Caco-2 (cell line): Measurements from ENCODE around the gene IPO13. TPM values are rescaled to one million over a fixed set of nuclear protein-coding genes. Genes with fewer than 3 reads are reported as not detected.

ENCODE experiments used
- BruUV-seq: library from RNA; stranded (reverse); fragments of 400-500 nt; replicated peaks from 2 replicates; lab custom pipeline; 2021; lab: Mats Ljungman, UMichigan
- CTCF ChIA-PET: fragments of 300-600 bp; sonication (Branson Sonifier 250); formaldehyde crosslinking; loops from one replicate; lab custom pipeline; 2022; ENCODE audit warnings: antibody characterized with exemption; lab: Charles Lee
- POLR2A ChIA-PET: fragments of 300-600 bp; sonication (Branson Sonifier 250); formaldehyde crosslinking; loops from one replicate; lab custom pipeline; 2022; ENCODE audit warnings: antibody characterized with exemption; lab: Charles Lee
- DNase-seq, 2 experiments: peaks; one replicate each; pipeline versions ENCODE4 v3.0.0 to v3.0.0-alpha.2; 2020 to 2022
- H3K27me3 ChIP-seq: replicated peaks from 2 replicates; pipeline ENCODE4 v1.6.0; 2011; ENCODE audit warnings: low read length; ENCODE audit not compliant: control insufficient read depth, insufficient read depth
- H3K36me3 ChIP-seq: 2 replicates; pipeline ENCODE4 v1.5.1; 2011; ENCODE audit warnings: low read length; ENCODE audit not compliant: control insufficient read depth, insufficient read depth
- H3K4me1 ChIP-seq: fragments of 250-450 bp; sonication (Bioruptor Pico); 2 replicates; pipeline ENCODE4 v1.5.1; 2020; ENCODE audit warnings: mild to moderate bottlenecking
- H3K4me3 ChIP-seq: 2 replicates; pipeline ENCODE4 v1.5.1; 2011; ENCODE audit warnings: low read depth, mild to moderate bottlenecking, control low read depth, low read length
- H3K9me3 ChIP-seq: fragments of 250-450 bp; sonication (Bioruptor Pico); 2 replicates; pipeline ENCODE4 v1.5.1; 2020; ENCODE audit warnings: mild to moderate bottlenecking, moderate library complexity
- H3K27ac Mint-ChIP-seq: one replicate; pipeline ENCODE4 v1.8.0; 2022; ENCODE audit warnings: mixed read lengths; ENCODE audit not compliant: unreplicated experiment
- H3K27me3 Mint-ChIP-seq: one replicate; pipeline ENCODE4 v1.8.0; 2022; ENCODE audit warnings: mixed read lengths; ENCODE audit not compliant: insufficient read depth, unreplicated experiment
- H3K36me3 Mint-ChIP-seq: one replicate; pipeline ENCODE4 v1.8.0; 2022; ENCODE audit warnings: mild to moderate bottlenecking, mixed read lengths; ENCODE audit not compliant: insufficient read depth, unreplicated experiment
- H3K4me1 Mint-ChIP-seq: one replicate; pipeline ENCODE4 v1.8.0; 2022; ENCODE audit warnings: low read depth, mixed read lengths; ENCODE audit not compliant: unreplicated experiment
- H3K4me3 Mint-ChIP-seq: one replicate; pipeline ENCODE4 v1.8.0; 2022; ENCODE audit warnings: mild to moderate bottlenecking, moderate library complexity, mixed read lengths; ENCODE audit not compliant: unreplicated experiment
- H3K9me3 Mint-ChIP-seq: one replicate; pipeline ENCODE4 v1.8.0; 2022; ENCODE audit warnings: mixed read lengths; ENCODE audit not compliant: unreplicated experiment
- CTCF ChIP-seq, 2 experiments: fragments of 200-600 bp in 1 of 2; IDR thresholded peaks; 1 replicate in 1 of 2; 2 replicates in 1 of 2; pipeline versions ENCODE4 v1.5.1 to v1.8.0; 2011 to 2022; ENCODE audit warnings: antibody characterized with exemption in 1 of 2, control low read depth in 1 of 2, inconsistent platforms in 1 of 2, low read depth in 1 of 2, low read length in 1 of 2, mild to moderate bottlenecking in 1 of 2, moderate library complexity in 1 of 2; ENCODE audit not compliant: insufficient read depth in 1 of 2, severe bottlenecking in 1 of 2, unreplicated experiment in 1 of 2
- intact Hi-C: fragments of 100-400 bp; cut with micrococcal nuclease; formaldehyde crosslinking; loops from one replicate; pipeline ENCODE4 v1.10.0; 2022; ENCODE audit not compliant: unreplicated experiment
- total RNA-seq: library from RNA; stranded (reverse); gene quantifications from 2 replicates; pipeline ENCODE4 v1.2.3, GENCODE V29; 2022

IPO13 gene
- total RNA-seq, 1 experiment from 2014 or later, result 14.1 TPM

GRCh38 chr1:43982241-43982640 lies 35.5 kb downstream of the IPO13 start:
- H3K4me1 Mint-ChIP-seq, result peaks cover 33% of the 10 kb centered on the region

GRCh38 chr1:43982808-43983207 lies 36.1 kb downstream of the IPO13 start:
- no peak overlapping the region for H3K27ac Mint-ChIP-seq
- ChIA-PET CTCF (no interaction called here), POLR2A (no interaction called here)
- no peak for DNase-seq
- H3K4me3 ChIP-seq, result no peak overlapping the region
- H3K27me3 Mint-ChIP-seq, result no peaks in the 10 kb centered on the region
- H3K27me3 ChIP-seq, result no peaks in the 10 kb centered on the region
- H3K4me1 Mint-ChIP-seq, result peaks cover 33% of the 10 kb centered on the region
- TF ChIP-seq CTCF (IDR thresholded peaks at IDR 0.05; ENCODE audit: insufficient read depth in 1 of 2, low read depth in 1 of 2, low read length in 1 of 2, severe bottlenecking in 1 of 2, unreplicated experiment in 1 of 2), result no peak
- no TSS peak for BruUV-seq
- intact Hi-C loops, result no loop called here
- peaks cover 18% of the 10 kb centered on the region for H3K4me1 ChIP-seq
- no peak overlapping the region for H3K4me3 Mint-ChIP-seq
- H3K9me3 ChIP-seq, result no peaks in the 10 kb centered on the region
- no peaks in the 10 kb centered on the region; the same call in 1 of the 2 replicates for H3K36me3 ChIP-seq
- peaks cover 28% of the 10 kb centered on the region for H3K36me3 Mint-ChIP-seq
- H3K9me3 Mint-ChIP-seq, result no peaks in the 10 kb centered on the region

More at GRCh38 chr1:43982241-43982640, 35.5 kb downstream of the IPO13 start:
- Mint-ChIP-seq H3K27me3 (no peaks in the 10 kb centered on the region), H3K4me3 (no peak overlapping the region), H3K9me3 (no peaks in the 10 kb centered on the region), H3K36me3 (peaks cover 34% of the 10 kb centered on the region), H3K27ac (no peak overlapping the region)
- Histone ChIP-seq H3K36me3 (peaks cover 3% of the 10 kb centered on the region), H3K9me3 (no peaks in the 10 kb centered on the region), H3K4me3 (no peak overlapping the region), H3K27me3 (no peaks in the 10 kb centered on the region), H3K4me1 (peaks cover 22% of the 10 kb centered on the region)
- BruUV-seq, result no TSS peak
- intact Hi-C loops, result no loop called here
- ChIA-PET POLR2A (interaction anchor here (0.5 kb wide), 1 partner anchor 306 kb away, joined by 3 read pairs; no protein-coding TSS in a partner anchor), CTCF (no interaction called here)
- no peak for TF ChIP-seq CTCF (IDR thresholded peaks at IDR 0.05; ENCODE audit: insufficient read depth in 1 of 2, low read depth in 1 of 2, low read length in 1 of 2, severe bottlenecking in 1 of 2, unreplicated experiment in 1 of 2)
- DNase-seq, result no peak

DNA sequence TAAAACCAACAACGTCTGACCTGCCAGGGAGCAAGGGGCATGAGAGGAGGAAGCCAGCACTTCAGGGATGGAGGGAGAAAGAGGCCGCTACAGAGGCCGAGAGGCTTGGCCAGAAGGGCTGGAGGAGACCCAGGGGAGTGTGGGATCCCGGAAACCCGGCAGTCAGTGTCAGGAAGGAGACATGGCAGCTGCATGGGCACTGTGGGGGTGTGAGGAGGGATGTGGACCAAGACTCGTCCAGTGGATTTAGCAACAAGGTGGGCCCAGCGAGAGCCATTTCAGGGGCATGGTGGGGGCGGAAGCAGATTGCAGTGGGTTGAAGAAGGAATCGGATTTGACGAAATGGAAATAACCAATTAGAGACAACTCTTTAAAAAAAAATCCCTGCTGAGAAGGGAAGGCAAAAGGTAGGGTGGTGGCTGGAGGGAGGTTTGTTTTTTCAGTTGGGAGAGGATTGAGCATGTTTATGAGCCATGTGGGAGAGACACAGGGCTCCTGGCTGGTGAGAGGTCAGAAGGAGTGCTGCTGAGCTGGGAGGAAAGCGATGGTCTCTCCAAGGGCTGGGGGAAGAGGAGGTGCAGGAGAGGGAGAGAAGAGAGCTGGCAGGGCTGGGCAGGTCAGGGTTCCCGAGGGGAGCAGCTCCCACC lies 36.6 kb downstream of the IPO13 start:
- Histone ChIP-seq H3K36me3 (no peaks in the 10 kb centered on the region; the same call in 1 of the 2 replicates), H3K4me1 (peaks cover 13% of the 10 kb centered on the region), H3K4me3 (no peak overlapping the region), H3K9me3 (no peaks in the 10 kb centered on the region), H3K27me3 (no peaks in the 10 kb centered on the region)
- Mint-ChIP-seq H3K9me3 (no peaks in the 10 kb centered on the region), H3K27ac (no peak overlapping the region), H3K27me3 (no peaks in the 10 kb centered on the region), H3K4me1 (peaks cover 30% of the 10 kb centered on the region), H3K36me3 (peaks cover 22% of the 10 kb centered on the region), H3K4me3 (no peak overlapping the region)
- CTCF ChIA-PET, result no interaction called here
- intact Hi-C loops, result no loop called here
- POLR2A ChIA-PET, result no interaction called here
- DNase-seq, result no peak
- TF ChIP-seq CTCF (IDR thresholded peaks at IDR 0.05; ENCODE audit: insufficient read depth in 1 of 2, low read depth in 1 of 2, low read length in 1 of 2, severe bottlenecking in 1 of 2, unreplicated experiment in 1 of 2), result no peak
- no TSS peak for BruUV-seq
